DND-41 (cell line): ENCODE data around the gene OSBPL10.

Experiments
- ATAC-seq: fragments of 200-7000 bp; cut with Tn5 transposase; 3 replicates; pipeline ENCODE4 v1.9.1; 2021; ENCODE audit warnings: low read depth; ENCODE audit not compliant: insufficient read depth
- DNase-seq: peaks from one replicate; pipeline ENCODE4 v3.0.0-alpha.2; 2020
- H2AFZ ChIP-seq: 2 replicates; pipeline ENCODE4 v1.6.0; 2012; ENCODE audit warnings: low read depth, low read length
- H3K27ac ChIP-seq: 2 replicates; pipeline ENCODE4 v1.5.1; 2012; ENCODE audit warnings: low read length, inconsistent platforms
- H3K27me3 ChIP-seq: fragments of 200-600 bp; sonication (generic); 2 replicates; pipeline ENCODE4 v1.6.0; 2012; ENCODE audit warnings: low read length, mild to moderate bottlenecking, inconsistent platforms; ENCODE audit not compliant: insufficient read depth, poor library complexity
- H3K36me3 ChIP-seq: 2 replicates; pipeline ENCODE4 v1.5.1; 2012; ENCODE audit warnings: low read length, inconsistent platforms; ENCODE audit not compliant: insufficient read depth
- H3K4me1 ChIP-seq: 2 replicates; pipeline ENCODE4 v1.5.1; 2012; ENCODE audit warnings: mild to moderate bottlenecking, low read length; ENCODE audit not compliant: insufficient read depth
- H3K4me2 ChIP-seq: 2 replicates; pipeline ENCODE4 v1.6.0; 2012; ENCODE audit warnings: mild to moderate bottlenecking, moderate library complexity, low read length, inconsistent platforms; ENCODE audit not compliant: insufficient read depth
- H3K4me3 ChIP-seq, 2 experiments: fragments of 200-600 bp in 1 of 2; shearing (Covaris generic) in 1 of 2; 2 replicates each; pipeline ENCODE4 v1.5.1; 2012 to 2016; ENCODE audit warnings: inconsistent platforms in 2 of 2, low read length in 2 of 2, mild to moderate bottlenecking in 2 of 2, low read depth in 1 of 2, moderate library complexity in 1 of 2
- H3K79me2 ChIP-seq: 2 replicates; pipeline ENCODE4 v1.6.0; 2012; ENCODE audit warnings: low read length, inconsistent platforms; ENCODE audit not compliant: insufficient read depth
- H3K9ac ChIP-seq: 2 replicates; pipeline ENCODE4 v1.6.0; 2012; ENCODE audit warnings: low read depth, mild to moderate bottlenecking, inconsistent platforms, low read length, moderate library complexity
- H3K9me3 ChIP-seq: 2 replicates; pipeline ENCODE4 v1.5.1; 2012; ENCODE audit warnings: low read length, moderate library complexity, mild to moderate bottlenecking, inconsistent platforms; ENCODE audit not compliant: insufficient read depth, severe bottlenecking
- H4K20me1 ChIP-seq: 2 replicates; pipeline ENCODE4 v1.6.0; 2012; ENCODE audit warnings: low read length; ENCODE audit not compliant: insufficient read depth
- EZH2 ChIP-seq: IDR thresholded peaks from 3 replicates; pipeline ENCODE4 v1.6.1; 2012; ENCODE audit warnings: borderline replicate concordance, low read depth, mild to moderate bottlenecking, moderate library complexity, low read length, inconsistent platforms; ENCODE audit not compliant: severe bottlenecking
- TF ChIP-seq, protein P1 (sequence below): IDR thresholded peaks from 2 replicates; pipeline ENCODE4 v1.5.1; 2012; ENCODE audit warnings: borderline replicate concordance, low read length, moderate library complexity, mild to moderate bottlenecking; ENCODE audit not compliant: poor library complexity, severe bottlenecking; ENCODE audit errors: extremely low read depth

OSBPL10 gene

DNA sequence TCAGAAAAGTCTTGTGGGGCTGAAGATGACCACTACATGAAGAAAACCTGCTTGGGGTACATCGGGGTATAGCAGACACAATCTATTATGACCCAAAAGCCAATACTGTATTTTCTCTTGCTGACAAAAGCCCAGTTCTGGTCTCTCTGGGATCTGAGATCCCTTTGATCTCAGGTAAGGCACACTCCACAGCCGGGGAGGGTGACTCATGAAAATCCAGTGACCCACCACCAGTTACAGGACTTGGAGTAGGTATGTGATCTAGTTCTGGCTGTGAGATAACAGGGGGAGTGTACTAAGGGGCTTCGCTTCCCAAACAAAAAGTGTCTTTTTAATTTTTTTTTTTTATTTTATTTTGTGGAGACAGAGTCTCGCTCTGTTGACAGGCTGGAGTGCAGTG lies 255.1 kb downstream of the OSBPL10 start:
- H3K79me2 ChIP-seq = no peaks in the 10 kb centered on the region
- TF ChIP-seq, protein P1, sequence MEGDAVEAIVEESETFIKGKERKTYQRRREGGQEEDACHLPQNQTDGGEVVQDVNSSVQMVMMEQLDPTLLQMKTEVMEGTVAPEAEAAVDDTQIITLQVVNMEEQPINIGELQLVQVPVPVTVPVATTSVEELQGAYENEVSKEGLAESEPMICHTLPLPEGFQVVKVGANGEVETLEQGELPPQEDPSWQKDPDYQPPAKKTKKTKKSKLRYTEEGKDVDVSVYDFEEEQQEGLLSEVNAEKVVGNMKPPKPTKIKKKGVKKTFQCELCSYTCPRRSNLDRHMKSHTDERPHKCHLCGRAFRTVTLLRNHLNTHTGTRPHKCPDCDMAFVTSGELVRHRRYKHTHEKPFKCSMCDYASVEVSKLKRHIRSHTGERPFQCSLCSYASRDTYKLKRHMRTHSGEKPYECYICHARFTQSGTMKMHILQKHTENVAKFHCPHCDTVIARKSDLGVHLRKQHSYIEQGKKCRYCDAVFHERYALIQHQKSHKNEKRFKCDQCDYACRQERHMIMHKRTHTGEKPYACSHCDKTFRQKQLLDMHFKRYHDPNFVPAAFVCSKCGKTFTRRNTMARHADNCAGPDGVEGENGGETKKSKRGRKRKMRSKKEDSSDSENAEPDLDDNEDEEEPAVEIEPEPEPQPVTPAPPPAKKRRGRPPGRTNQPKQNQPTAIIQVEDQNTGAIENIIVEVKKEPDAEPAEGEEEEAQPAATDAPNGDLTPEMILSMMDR = no peak
- TF ChIP-seq EZH2 = no peak
- ATAC-seq (no peak), DNase-seq (no peak)
- H3K4me1 ChIP-seq = no peaks in the 10 kb centered on the region
- no peaks in the 10 kb centered on the region for H4K20me1 ChIP-seq
- H3K27ac ChIP-seq = no peak overlapping the region
- no peak overlapping the region for H3K9ac ChIP-seq
- H3K4me3 ChIP-seq = no peak overlapping the region
- no peaks in the 10 kb centered on the region for H3K9me3 ChIP-seq
- H3K4me2 ChIP-seq = no peak overlapping the region
- no peak overlapping the region for H2AFZ ChIP-seq
- H3K27me3 ChIP-seq = no peaks in the 10 kb centered on the region
- H3K36me3 ChIP-seq = no peaks in the 10 kb centered on the region

GRCh38 chr3:31725568-31725967 lies 255.5 kb downstream of the OSBPL10 start:
- no peak overlapping the region for H3K27ac ChIP-seq
- H3K36me3 ChIP-seq = no peaks in the 10 kb centered on the region
- no peaks in the 10 kb centered on the region for H3K4me1 ChIP-seq
- ATAC-seq = no peak
- H4K20me1 ChIP-seq = no peaks in the 10 kb centered on the region
- no peaks in the 10 kb centered on the region for H3K9me3 ChIP-seq
- H3K4me3 ChIP-seq = no peak overlapping the region
- no peak for DNase-seq
- TF ChIP-seq EZH2 = no peak
- TF ChIP-seq, protein P1 = no peak
- H2AFZ ChIP-seq = no peak overlapping the region
- no peak overlapping the region for H3K4me2 ChIP-seq
- no peaks in the 10 kb centered on the region for H3K27me3 ChIP-seq
- no peak overlapping the region for H3K9ac ChIP-seq
- no peaks in the 10 kb centered on the region for H3K79me2 ChIP-seq

GRCh38 chr3:31724651-31725050 lies 256.4 kb downstream of the OSBPL10 start:
- Histone ChIP-seq H3K4me2 (no peak overlapping the region), H3K27me3 (no peaks in the 10 kb centered on the region), H3K9ac (no peak overlapping the region), H3K9me3 (no peaks in the 10 kb centered on the region), H2AFZ (no peak overlapping the region), H4K20me1 (no peaks in the 10 kb centered on the region), H3K79me2 (no peaks in the 10 kb centered on the region), H3K4me1 (no peaks in the 10 kb centered on the region), H3K4me3 (no peak overlapping the region), H3K36me3 (no peaks in the 10 kb centered on the region), H3K27ac (no peak overlapping the region)
- ATAC-seq = no peak
- TF ChIP-seq EZH2 = no peak
- TF ChIP-seq, protein P1 = peak; percentile 64
- no peak for DNase-seq

- H3K9me3 ChIP-seq = no peaks in the 10 kb centered on the region
- H3K27me3 ChIP-seq = no peaks in the 10 kb centered on the region
- H3K27ac ChIP-seq = no peak overlapping the region
- H2AFZ ChIP-seq = no peak overlapping the region
- no peaks in the 10 kb centered on the region for H4K20me1 ChIP-seq
- no peaks in the 10 kb centered on the region for H3K79me2 ChIP-seq
- no peak for TF ChIP-seq EZH2
- TF ChIP-seq, protein P1 = no peak
- no peak for DNase-seq
- H3K4me3 ChIP-seq = no peak overlapping the region
- no peak overlapping the region for H3K9ac ChIP-seq
- no peak overlapping the region for H3K4me2 ChIP-seq
- H3K4me1 ChIP-seq = no peaks in the 10 kb centered on the region
- no peak for ATAC-seq
- no peaks in the 10 kb centered on the region for H3K36me3 ChIP-seq
Observed at GRCh38 chr3:31724116-31724515, 256.9 kb downstream of the OSBPL10 start.
